Measurements from ENCODE around the gene LPIN1. TPM values are rescaled to one million over a fixed set of nuclear protein-coding genes. Genes with fewer than 3 reads are reported as not detected.

The LPIN1 gene
- total RNA-seq, 1 experiment from 2014 or later = 4.4 TPM

DNA sequence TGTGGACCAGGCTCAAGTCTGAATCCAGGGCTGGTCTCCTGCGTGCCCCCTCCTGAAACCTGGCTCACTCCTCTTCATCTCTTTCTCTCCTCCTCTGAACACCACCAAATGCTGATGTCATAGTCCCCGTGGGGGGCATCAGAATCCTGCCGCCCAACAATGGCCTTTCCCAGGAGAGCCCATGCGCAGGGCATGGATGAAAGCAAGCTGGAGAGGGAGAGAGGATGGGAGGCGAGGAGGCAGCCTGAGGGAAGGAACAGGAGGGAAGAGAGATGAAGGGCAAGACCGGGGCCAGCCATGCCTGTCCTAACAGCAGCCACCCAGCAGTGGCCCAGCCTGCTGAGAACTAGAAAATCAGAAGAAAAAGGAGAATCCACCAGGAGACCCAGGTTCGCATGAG, 22.3 kb upstream of the LPIN1 start:
- Histone ChIP-seq H2AK5ac (ENCODE audit: insufficient read length, low read length) (no peak overlapping the region), H3K27ac (ENCODE audit: insufficient read length, low read depth, low read length) (no peak overlapping the region), H3K14ac (ENCODE audit: insufficient read depth, low read length) (no peak overlapping the region), H2AFZ (ENCODE audit: low read length) (no peak overlapping the region), H3K56ac (ENCODE audit: insufficient read length, low read depth, low read length) (no peak overlapping the region), H3K9me3 (ENCODE audit: control insufficient read depth, low read depth, low read length) (no peaks in the 10 kb centered on the region), H3K79me2 (ENCODE audit: insufficient read depth, low read length) (no peaks in the 10 kb centered on the region), H4K5ac (ENCODE audit: insufficient read length, low read depth, low read length) (no peak overlapping the region), H3K4me2 (ENCODE audit: insufficient read depth, insufficient read length, low read length) (no peak overlapping the region), H3K79me1 (ENCODE audit: insufficient read depth, low read depth, low read length, poor library complexity, severe bottlenecking) (no peaks in the 10 kb centered on the region), H3T11ph (ENCODE audit: low read length) (no peak overlapping the region), H2BK20ac (ENCODE audit: low read depth, low read length, poor library complexity, severe bottlenecking) (no peak overlapping the region), H4K8ac (replicated peaks; ENCODE audit: insufficient read length, low read depth, low read length) (no peak overlapping the region), H3K4me1 (ENCODE audit: insufficient read depth, low read length) (peaks cover 4% of the 10 kb centered on the region; the same call in 1 of the 2 replicates), H4K20me1 (ENCODE audit: control insufficient read depth, insufficient read depth, insufficient read length) (no peaks in the 10 kb centered on the region), H4K91ac (ENCODE audit: insufficient read length, low read depth, low read length) (no peak overlapping the region), H2BK15ac (ENCODE audit: low read depth, low read length) (no peak overlapping the region), H3K18ac (ENCODE audit: insufficient read length, low read depth, low read length) (no peak overlapping the region), H2BK12ac (ENCODE audit: insufficient read length, low read depth, low read length) (no peak overlapping the region), H3K4ac (ENCODE audit: low read depth, low read length) (no peak overlapping the region), H3K23ac (ENCODE audit: insufficient read length, low read depth, low read length) (no peak overlapping the region), H3K23me2 (ENCODE audit: insufficient read length, low read depth, low read length, poor library complexity, severe bottlenecking) (no peaks in the 10 kb centered on the region), H3K9ac (ENCODE audit: extremely low read depth, insufficient read length, low read length) (no peak overlapping the region), H3K27me3 (ENCODE audit: insufficient read depth, low read length) (no peaks in the 10 kb centered on the region), H2BK120ac (ENCODE audit: low read depth, low read length, poor library complexity, severe bottlenecking) (no peak overlapping the region), H2BK5ac (ENCODE audit: insufficient read length, low read length) (no peak overlapping the region)
- no peak for DNase-seq
- no peaks in the 10 kb centered on the region for H3K9me3 Mint-ChIP-seq
- peaks cover 18 to 25% of the 10 kb centered on the region in 2 experiments for H3K4me1 Mint-ChIP-seq
- peak overlapping the region in 2 of 3 experiments; percentile 9 to 89; a peak in 1 of 7 replicates for H3K27ac Mint-ChIP-seq
- TF ChIP-seq CTCF (conservative IDR thresholded peaks at IDR 0.05) = no peak
- H3K36me3 Mint-ChIP-seq (ENCODE audit: insufficient read depth in 1 of 3, low read depth in 3 of 3) = no peaks in the 10 kb centered on the region
- no CpG with 5 or more reads among the region's 7 CpGs for whole genome bisulfite sequencing (ENCODE audit: extremely low coverage, insufficient read length, low lambda C conversion rate)
- no peak overlapping the region for H3K4me3 Mint-ChIP-seq
- H3K27me3 Mint-ChIP-seq (ENCODE audit: low read depth) = peaks cover 2% of the 10 kb centered on the region

All from H9 (cell line).